Measurements from ENCODE around the gene ISYNA1. TPM values are rescaled to one million over a fixed set of nuclear protein-coding genes. Genes with fewer than 3 reads are reported as not detected.

ISYNA1 gene
- total RNA-seq, 1 donor = 8.0 TPM

DNA sequence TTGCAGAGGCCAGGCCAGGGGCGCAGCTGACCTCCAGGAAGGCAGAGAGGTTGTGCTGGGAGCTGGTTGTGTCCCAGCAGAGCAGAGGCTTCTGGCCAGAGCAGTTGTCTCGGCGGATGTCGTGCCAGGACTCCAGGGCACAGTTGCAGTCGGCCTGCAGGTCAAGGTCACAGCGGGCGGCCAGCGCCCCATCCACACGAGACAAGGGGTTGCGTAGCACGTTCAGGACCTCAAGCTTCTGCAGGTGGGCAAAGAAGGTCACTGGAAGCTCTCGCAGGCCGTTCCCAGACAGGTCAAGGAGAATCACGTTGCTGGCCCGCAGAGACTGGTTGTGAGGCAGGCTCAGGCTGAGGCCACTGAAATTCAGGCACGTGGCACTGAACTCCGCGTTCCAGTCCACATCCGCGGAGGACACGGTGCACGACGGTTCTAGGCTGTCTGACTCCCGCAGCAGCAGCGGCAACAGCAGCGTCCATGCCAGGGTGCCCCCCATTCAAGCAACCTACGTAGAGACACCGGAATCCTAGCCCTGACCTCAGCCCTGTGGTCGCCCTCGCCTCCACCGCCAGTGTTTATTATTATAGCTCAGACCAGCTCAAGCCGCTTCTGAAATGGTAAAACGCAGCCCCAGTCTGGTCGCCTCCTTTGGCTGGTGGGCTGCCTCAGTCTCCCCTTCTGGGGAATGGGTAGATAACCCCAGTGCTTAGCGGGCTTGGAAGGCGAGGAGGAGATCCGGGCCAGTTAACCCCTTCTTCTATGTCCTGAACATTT lies 41.3 kb downstream of the ISYNA1 start:
- Histone ChIP-seq H4K20me1 (ENCODE audit: insufficient read depth, low read length) (no peaks in the 10 kb centered on the region), H3K27me3 (ENCODE audit: insufficient read depth, low read length) (peaks cover 17% of the 10 kb centered on the region), H3K9me3 (ENCODE audit: low read depth, low read length) (no peaks in the 10 kb centered on the region), H3K4me1 (ENCODE audit: insufficient read depth, low read length) (peaks cover 19% of the 10 kb centered on the region), H3K36me3 (ENCODE audit: insufficient read depth, low read length) (no peaks in the 10 kb centered on the region), H3K4me3 (ENCODE audit: insufficient read depth, low read length) (no peak overlapping the region), H3K79me2 (ENCODE audit: insufficient read depth, low read length) (no peaks in the 10 kb centered on the region), H3K4me2 (ENCODE audit: insufficient read depth, low read length) (no peak overlapping the region), H2AFZ (ENCODE audit: low read length) (no peak overlapping the region), H3K27ac (ENCODE audit: low read depth, low read length) (no peak overlapping the region)
- peak; percentile 26 for DNase-seq (ENCODE audit: insufficient read length, low spot score, missing footprints)
- TF ChIP-seq CTCF (IDR thresholded peaks at IDR 0.05; ENCODE audit: extremely low read depth, low read depth, low read length) = no peak

- Histone ChIP-seq H4K20me1 (ENCODE audit: insufficient read depth, low read length) (no peaks in the 10 kb centered on the region), H3K4me3 (ENCODE audit: insufficient read depth, low read length) (no peak overlapping the region), H3K4me2 (ENCODE audit: insufficient read depth, low read length) (no peak overlapping the region), H3K79me2 (ENCODE audit: insufficient read depth, low read length) (no peaks in the 10 kb centered on the region), H3K27ac (ENCODE audit: low read depth, low read length) (no peak overlapping the region), H3K36me3 (ENCODE audit: insufficient read depth, low read length) (peaks cover 10% of the 10 kb centered on the region), H3K4me1 (ENCODE audit: insufficient read depth, low read length) (peaks cover 15% of the 10 kb centered on the region), H2AFZ (ENCODE audit: low read length) (peak overlapping the region; percentile 20), H3K27me3 (ENCODE audit: insufficient read depth, low read length) (peaks cover 17% of the 10 kb centered on the region), H3K9me3 (ENCODE audit: low read depth, low read length) (no peaks in the 10 kb centered on the region)
- DNase-seq (ENCODE audit: insufficient read length, low spot score, missing footprints) = peak; percentile 62
- no peak for TF ChIP-seq CTCF (IDR thresholded peaks at IDR 0.05; ENCODE audit: extremely low read depth, low read depth, low read length)
Measured at GRCh38 chr19:18393836-18394235, 44.1 kb downstream of the ISYNA1 start.

DNA sequence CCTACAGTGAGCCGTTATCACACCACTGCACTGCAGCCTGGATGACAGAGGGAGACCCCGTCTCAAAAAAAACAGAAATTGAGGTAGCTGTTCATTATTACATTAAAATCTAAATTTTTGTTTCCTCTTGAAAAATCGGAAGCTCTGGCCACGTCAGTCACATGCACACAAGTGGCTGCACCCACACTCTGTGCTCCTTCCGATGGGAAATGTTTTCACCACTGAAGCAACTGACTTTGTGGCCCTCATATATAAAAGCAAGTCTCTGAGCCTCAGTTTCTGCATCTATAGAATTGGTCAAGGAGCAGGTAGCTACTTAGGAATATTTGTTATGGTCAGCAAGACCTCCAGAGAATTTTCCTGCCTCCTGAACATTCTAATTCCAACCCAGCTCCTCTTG lies 45.0 kb downstream of the ISYNA1 start:
- Histone ChIP-seq H3K27me3 (ENCODE audit: insufficient read depth, low read length) (peaks cover 15% of the 10 kb centered on the region), H3K36me3 (ENCODE audit: insufficient read depth, low read length) (peaks cover 14% of the 10 kb centered on the region), H3K4me2 (ENCODE audit: insufficient read depth, low read length) (no peak overlapping the region), H3K9me3 (ENCODE audit: low read depth, low read length) (no peaks in the 10 kb centered on the region), H3K27ac (ENCODE audit: low read depth, low read length) (no peak overlapping the region), H4K20me1 (ENCODE audit: insufficient read depth, low read length) (no peaks in the 10 kb centered on the region), H3K79me2 (ENCODE audit: insufficient read depth, low read length) (peaks cover 2% of the 10 kb centered on the region), H3K4me1 (ENCODE audit: insufficient read depth, low read length) (peaks cover 18% of the 10 kb centered on the region), H2AFZ (ENCODE audit: low read length) (no peak overlapping the region), H3K4me3 (ENCODE audit: insufficient read depth, low read length) (no peak overlapping the region)
- TF ChIP-seq CTCF (IDR thresholded peaks at IDR 0.05; ENCODE audit: extremely low read depth, low read depth, low read length) = no peak
- DNase-seq (ENCODE audit: insufficient read length, low spot score, missing footprints) = peak; percentile 74

DNA sequence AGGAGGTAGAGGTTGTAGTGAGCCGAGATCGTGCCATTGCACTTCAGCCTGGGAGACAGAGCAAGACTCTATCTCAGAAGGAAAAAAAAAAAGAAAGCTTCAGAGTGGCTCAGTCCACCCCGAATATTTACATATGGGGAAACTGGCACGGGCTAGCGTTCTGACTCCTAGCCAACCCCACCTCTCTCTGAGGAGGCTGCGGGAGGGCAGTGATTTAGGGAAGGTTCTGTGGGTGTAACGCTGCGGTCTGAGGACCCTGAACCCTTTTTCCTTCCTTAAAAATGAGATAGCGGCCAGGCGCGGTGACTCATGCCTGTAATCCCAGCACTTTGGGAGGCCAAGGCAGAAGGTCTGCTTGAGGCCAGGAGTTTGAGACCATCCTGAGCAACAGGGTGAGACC lies 45.5 kb downstream of the ISYNA1 start:
- H3K4me1 ChIP-seq (ENCODE audit: insufficient read depth, low read length) = peaks cover 15% of the 10 kb centered on the region
- H3K36me3 ChIP-seq (ENCODE audit: insufficient read depth, low read length) = peaks cover 14% of the 10 kb centered on the region
- DNase-seq (ENCODE audit: insufficient read length, low spot score, missing footprints) = peak; percentile 85
- H3K79me2 ChIP-seq (ENCODE audit: insufficient read depth, low read length) = peaks cover 2% of the 10 kb centered on the region
- no peak overlapping the region for H3K27ac ChIP-seq (ENCODE audit: low read depth, low read length)
- TF ChIP-seq CTCF (IDR thresholded peaks at IDR 0.05; ENCODE audit: extremely low read depth, low read depth, low read length) = no peak
- H3K4me2 ChIP-seq (ENCODE audit: insufficient read depth, low read length) = peak overlapping the region; percentile 19
- H3K27me3 ChIP-seq (ENCODE audit: insufficient read depth, low read length) = peaks cover 9% of the 10 kb centered on the region
- H4K20me1 ChIP-seq (ENCODE audit: insufficient read depth, low read length) = no peaks in the 10 kb centered on the region
- no peak overlapping the region for H3K4me3 ChIP-seq (ENCODE audit: insufficient read depth, low read length)
- H3K9me3 ChIP-seq (ENCODE audit: low read depth, low read length) = no peaks in the 10 kb centered on the region
- peak overlapping the region; percentile 41 for H2AFZ ChIP-seq (ENCODE audit: low read length)

All from osteoblast (primary cell).